Measurements from ENCODE around the gene PEX11B. TPM values are rescaled to one million over a fixed set of nuclear protein-coding genes. Genes with fewer than 3 reads are reported as not detected.

The PEX11B gene
- total and polyA plus RNA-seq, 8 donors: 10.7 to 21.9 (median 12.5) TPM

DNA sequence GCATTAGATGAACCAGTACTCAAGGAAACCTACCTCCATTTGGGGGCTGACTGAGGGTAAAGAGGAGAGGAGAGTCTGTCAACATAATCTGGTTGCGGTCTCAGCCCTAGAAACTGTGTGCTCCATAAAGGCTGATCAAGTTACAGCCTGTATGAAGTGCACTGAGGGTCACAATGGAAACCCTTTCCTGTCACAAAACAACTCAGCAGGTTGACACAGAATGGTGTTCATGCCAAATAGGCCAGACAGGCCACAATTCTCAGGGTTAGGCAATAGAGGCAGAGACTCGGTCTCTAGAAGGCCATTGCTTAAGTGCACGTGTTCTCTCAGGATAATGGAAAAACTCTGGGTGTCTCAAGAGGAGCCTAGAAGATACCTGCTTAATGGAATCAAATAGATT is 28.8 kb downstream of the PEX11B start:
- DNase-seq (no peak), ATAC-seq (no peak), FAIRE-seq (no peak)
- 85 to 86% methylated on average over 3 of the region's 3 CpGs for WGBS, 2 donors
- no peak for TF ChIP-seq CTCF (IDR thresholded peaks at IDR 0.05)
- Histone ChIP-seq H3K27ac (no peak overlapping the region), H3K36me3 (no peaks in the 10 kb centered on the region), H3K27me3 (no peaks in the 10 kb centered on the region), H3K4me1 (peaks cover 17 to 27% (median 21%) of the 10 kb centered on the region in 3 donors), H3K9me3 (no peaks in the 10 kb centered on the region), H3K4me3 (no peak overlapping the region)
- intact Hi-C loops (cut with DNase I): loop anchor here in 1 of 3 donors (10.0 kb wide), 1 partner anchor 125 kb away; no protein-coding TSS in a partner anchor

DNA sequence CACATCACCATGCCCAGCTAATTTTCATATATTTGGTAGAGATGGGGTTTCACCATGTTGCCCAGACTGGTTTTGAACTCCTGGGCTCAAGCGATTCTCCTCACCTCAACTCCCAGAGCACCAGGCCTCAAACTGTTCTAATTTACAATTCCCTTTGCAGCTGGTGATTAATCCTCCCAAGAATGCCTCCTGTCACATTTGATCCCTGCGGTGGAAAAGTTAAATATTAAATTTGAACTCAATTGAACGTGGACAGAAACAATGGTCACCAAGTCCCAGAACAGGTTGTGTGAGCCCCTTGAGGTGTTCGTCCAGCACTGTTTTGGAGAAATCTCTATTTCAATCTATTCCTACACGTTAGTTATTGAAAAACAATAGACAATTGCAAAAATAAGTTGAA is 30.9 kb downstream of the PEX11B start:
- 46 to 49% methylated on average over 5 of the region's 5 CpGs for WGBS, 2 donors
- FAIRE-seq: no peak
- intact Hi-C loops (cut with DNase I): no loop called here
- no peak for DNase-seq
- Histone ChIP-seq H3K36me3 (no peaks in the 10 kb centered on the region), H3K9me3 (no peaks in the 10 kb centered on the region), H3K4me1 (peaks cover 13 to 21% (median 18%) of the 10 kb centered on the region in 3 donors), H3K4me3 (no peak overlapping the region), H3K27ac (peak overlapping the region in 2 of 4 donors; percentile 47 to 50), H3K27me3 (no peaks in the 10 kb centered on the region)
- no peak for TF ChIP-seq CTCF (IDR thresholded peaks at IDR 0.05)
- no peak for ATAC-seq

DNA sequence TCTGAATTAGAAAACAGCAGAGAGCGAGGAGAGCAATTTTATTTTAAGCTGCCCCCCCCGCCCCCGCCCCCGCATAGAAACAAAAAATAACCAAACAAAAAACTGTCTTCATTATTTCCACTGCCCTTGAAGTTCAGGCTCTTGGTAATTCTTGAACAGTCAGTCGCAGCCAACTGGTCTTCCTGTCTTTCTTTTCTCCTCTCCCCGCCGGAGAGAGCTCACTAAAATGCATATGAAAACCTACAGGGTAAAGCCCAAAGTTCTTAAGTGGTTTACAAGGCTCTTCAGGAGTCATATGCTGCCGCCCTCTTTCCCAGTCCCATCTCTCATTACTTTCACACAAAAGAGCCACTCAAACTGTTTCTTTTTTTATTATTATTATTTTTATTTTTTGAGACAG is 31.7 kb downstream of the PEX11B start:
- DNase-seq (no peak), ATAC-seq (no peak), FAIRE-seq (no peak)
- TF ChIP-seq CTCF (IDR thresholded peaks at IDR 0.05): no peak
- Histone ChIP-seq H3K27ac (no peak overlapping the region), H3K9me3 (no peaks in the 10 kb centered on the region), H3K4me1 (peaks cover 7 to 13% (median 12%) of the 10 kb centered on the region in 3 donors), H3K27me3 (no peaks in the 10 kb centered on the region), H3K4me3 (no peak overlapping the region), H3K36me3 (no peaks in the 10 kb centered on the region)
- intact Hi-C loops (cut with DNase I): no loop called here
- 78 to 79% methylated on average over 8 of the region's 8 CpGs for WGBS, 2 donors

GRCh38 chr1:145886390-145886789 is 32.1 kb downstream of the PEX11B start:
- Histone ChIP-seq H3K27ac (no peak overlapping the region), H3K4me1 (peaks cover 5 to 9% (median 8%) of the 10 kb centered on the region in 3 donors), H3K9me3 (no peaks in the 10 kb centered on the region), H3K27me3 (no peaks in the 10 kb centered on the region), H3K36me3 (no peaks in the 10 kb centered on the region), H3K4me3 (peak overlapping the region; percentile 50 to 69 (median 55))
- FAIRE-seq (no peak), ATAC-seq (peak in 3 of 4 donors; percentile 8 to 27 (median 18)), DNase-seq (no peak)
- no peak for TF ChIP-seq CTCF (IDR thresholded peaks at IDR 0.05)
- intact Hi-C loops (cut with DNase I): no loop called here
- 46 to 52% methylated on average over 11 of the region's 11 CpGs for WGBS, 2 donors

DNA sequence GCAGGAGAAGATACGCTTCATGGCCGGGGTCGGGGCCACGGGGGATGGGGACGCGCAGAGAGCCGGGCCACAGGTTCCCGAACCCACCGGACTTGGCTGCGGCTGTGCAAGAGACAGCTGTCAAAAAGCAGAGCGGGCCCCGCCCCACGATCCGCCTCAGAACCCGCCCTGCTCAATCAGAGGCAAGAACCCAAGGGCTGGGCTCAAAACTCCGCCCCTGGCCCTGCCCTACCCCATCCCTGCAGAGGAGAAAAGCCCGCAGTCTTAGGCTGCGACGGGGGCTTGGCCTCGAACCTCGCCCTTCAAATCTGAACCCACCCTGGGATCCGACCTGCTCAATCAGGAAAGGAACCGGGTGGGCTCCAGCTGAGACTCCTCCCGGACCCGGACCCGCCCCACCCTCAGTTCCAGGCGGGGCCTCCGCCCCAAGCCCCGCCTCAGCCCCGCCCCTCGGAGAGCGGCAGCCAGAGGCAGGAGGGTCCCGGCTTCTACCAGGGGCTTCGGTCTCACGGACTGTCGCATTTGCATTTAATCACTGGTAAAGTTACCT is 32.7 kb downstream of the PEX11B start, which contains the start of gene ANKRD35:
ANKRD35 (minus strand) TSS at position 129 of the 550 bp plus-strand sequence; CDS start at position 21, 108 bp downstream.
- peak; percentile 71 to 93 (median 80) for DNase-seq
- peak; percentile 90 to 96 (median 96) for ATAC-seq
- FAIRE-seq: no peak

More for the DNA sequence above, 32.7 kb downstream of the PEX11B start, which contains the start of gene ANKRD35:
- Histone ChIP-seq H3K9me3 (no peaks in the 10 kb centered on the region), H3K4me3 (peak within 1 kb of the TSS; percentile 50 to 69 (median 55)), H3K36me3 (no peaks in the 10 kb centered on the region), H3K27me3 (no peaks in the 10 kb centered on the region), H3K27ac (no peak within 1 kb of the TSS), H3K4me1 (peaks cover 0 to 3% (median 3%) of the 10 kb centered on the region in 3 donors)
- 0 to 1% methylated on average over 32 to 36 of the region's 36 CpGs for WGBS, 2 donors
- intact Hi-C loops (cut with DNase I): no loop called here
- no peak for TF ChIP-seq CTCF (IDR thresholded peaks at IDR 0.05)
